ENCODE data around the gene BMP6.

DNA sequence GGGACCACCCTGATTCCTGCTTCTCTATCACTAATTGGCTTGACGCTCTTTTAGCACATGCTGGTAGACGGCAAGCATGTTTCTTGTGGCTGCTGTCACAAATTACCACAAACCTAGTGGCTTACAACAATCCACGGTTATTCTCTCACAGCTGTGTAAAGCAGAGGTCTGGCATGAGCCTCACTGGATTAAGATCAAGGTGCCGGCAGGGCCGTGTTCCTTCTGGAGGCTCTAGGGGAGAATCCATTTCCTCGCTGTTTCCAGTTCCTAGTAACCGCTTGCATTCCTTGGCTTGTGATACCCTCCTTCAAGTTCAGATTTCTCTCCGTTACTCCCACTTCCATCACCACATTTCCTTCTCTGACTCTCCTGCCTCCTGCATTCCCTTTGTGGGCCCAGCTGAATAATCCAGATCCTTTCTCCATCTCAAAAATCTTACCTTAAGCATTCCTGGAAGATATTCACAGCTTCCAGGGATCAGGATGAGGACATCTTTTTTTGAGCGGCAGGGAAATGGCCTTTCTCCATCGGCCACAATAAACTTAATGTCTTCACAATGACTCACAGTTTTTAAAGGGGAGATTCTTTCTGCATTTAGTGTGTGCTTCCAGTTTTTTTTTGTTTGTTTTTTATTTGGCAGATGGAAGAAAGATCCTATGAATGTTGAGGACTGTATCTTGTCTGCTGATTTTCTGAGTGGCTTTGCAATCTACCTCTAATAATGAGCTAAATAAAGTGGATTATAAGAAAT lies 39.9 kb downstream of the BMP6 start:
- TF ChIP-seq CTCF (IDR thresholded peaks at IDR 0.05) = no peak
- TF ChIP-seq ZFX (IDR thresholded peaks at IDR 0.05; ENCODE audit: borderline replicate concordance) = no peak

All from 22Rv1 (cell line).